ENCODE data around the gene MB21D2.

DNA sequence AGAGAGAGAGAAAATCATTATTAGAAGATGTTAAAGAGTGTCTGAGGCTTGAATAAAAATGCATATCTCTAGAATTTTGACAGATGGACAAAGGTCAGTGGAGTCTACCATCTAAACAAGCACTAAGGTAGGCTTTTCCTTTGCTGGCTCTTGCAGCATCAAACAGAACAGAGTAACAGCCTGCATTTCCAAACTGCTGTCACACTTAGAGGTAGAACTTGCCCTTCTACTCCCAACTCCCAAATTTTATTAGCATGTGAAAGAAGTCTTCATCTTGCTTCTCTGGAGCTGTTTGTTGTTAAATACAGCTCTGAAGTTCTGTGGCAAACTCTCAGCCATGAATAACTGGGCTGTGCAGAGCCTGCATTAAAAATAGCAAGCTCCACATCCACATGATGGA, 4.1 kb upstream of the MB21D2 start:
- TF ChIP-seq, protein P1, sequence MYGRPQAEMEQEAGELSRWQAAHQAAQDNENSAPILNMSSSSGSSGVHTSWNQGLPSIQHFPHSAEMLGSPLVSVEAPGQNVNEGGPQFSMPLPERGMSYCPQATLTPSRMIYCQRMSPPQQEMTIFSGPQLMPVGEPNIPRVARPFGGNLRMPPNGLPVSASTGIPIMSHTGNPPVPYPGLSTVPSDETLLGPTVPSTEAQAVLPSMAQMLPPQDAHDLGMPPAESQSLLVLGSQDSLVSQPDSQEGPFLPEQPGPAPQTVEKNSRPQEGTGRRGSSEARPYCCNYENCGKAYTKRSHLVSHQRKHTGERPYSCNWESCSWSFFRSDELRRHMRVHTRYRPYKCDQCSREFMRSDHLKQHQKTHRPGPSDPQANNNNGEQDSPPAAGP (tag by site-specific recombination; IDR thresholded peaks at IDR 0.05): no peak
- TF ChIP-seq ZNF324 (tag by site-specific recombination; IDR thresholded peaks at IDR 0.05) (no peak), MZF1 (tag by site-specific recombination; IDR thresholded peaks at IDR 0.05; ENCODE audit: borderline replicate concordance) (no peak), ZNF416 (tag by site-specific recombination; IDR thresholded peaks at IDR 0.05) (no peak)
- TF ChIP-seq, protein P2, sequence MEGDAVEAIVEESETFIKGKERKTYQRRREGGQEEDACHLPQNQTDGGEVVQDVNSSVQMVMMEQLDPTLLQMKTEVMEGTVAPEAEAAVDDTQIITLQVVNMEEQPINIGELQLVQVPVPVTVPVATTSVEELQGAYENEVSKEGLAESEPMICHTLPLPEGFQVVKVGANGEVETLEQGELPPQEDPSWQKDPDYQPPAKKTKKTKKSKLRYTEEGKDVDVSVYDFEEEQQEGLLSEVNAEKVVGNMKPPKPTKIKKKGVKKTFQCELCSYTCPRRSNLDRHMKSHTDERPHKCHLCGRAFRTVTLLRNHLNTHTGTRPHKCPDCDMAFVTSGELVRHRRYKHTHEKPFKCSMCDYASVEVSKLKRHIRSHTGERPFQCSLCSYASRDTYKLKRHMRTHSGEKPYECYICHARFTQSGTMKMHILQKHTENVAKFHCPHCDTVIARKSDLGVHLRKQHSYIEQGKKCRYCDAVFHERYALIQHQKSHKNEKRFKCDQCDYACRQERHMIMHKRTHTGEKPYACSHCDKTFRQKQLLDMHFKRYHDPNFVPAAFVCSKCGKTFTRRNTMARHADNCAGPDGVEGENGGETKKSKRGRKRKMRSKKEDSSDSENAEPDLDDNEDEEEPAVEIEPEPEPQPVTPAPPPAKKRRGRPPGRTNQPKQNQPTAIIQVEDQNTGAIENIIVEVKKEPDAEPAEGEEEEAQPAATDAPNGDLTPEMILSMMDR (tag by site-specific recombination; IDR thresholded peaks at IDR 0.05): no peak
- TF ChIP-seq, protein P3, sequence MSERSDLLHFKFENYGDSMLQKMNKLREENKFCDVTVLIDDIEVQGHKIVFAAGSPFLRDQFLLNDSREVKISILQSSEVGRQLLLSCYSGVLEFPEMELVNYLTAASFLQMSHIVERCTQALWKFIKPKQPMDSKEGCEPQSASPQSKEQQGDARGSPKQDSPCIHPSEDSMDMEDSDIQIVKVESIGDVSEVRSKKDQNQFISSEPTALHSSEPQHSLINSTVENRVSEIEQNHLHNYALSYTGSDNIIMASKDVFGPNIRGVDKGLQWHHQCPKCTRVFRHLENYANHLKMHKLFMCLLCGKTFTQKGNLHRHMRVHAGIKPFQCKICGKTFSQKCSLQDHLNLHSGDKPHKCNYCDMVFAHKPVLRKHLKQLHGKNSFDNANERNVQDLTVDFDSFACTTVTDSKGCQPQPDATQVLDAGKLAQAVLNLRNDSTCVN (tag by site-specific recombination; optimal IDR thresholded peaks at IDR 0.05): no peak

Data from HEK293 (cell line).